Sigmoid colon (tissue), 7 donors: ENCODE measurements around the gene CLEC20A. TPM values are rescaled to one million over a fixed set of nuclear protein-coding genes. Genes with fewer than 3 reads are reported as not detected.

Experiments used
- DNase-seq: peaks from one replicate; pipeline ENCODE4 v3.0.0-alpha.2; 2019
- H3K27ac ChIP-seq, 4 donors: fragments of 200-600 bp; sonication (generic); one replicate each; pipeline ENCODE4 v1.5.1; 2016 to 2019; ENCODE audit warnings: mild to moderate bottlenecking in 1 of 4
- H3K27me3 ChIP-seq, 3 donors: fragments of 200-600 bp; sonication (generic); one replicate each; pipeline ENCODE4 v1.5.1; 2019; ENCODE audit warnings: mild to moderate bottlenecking in 1 of 3
- H3K36me3 ChIP-seq, 4 donors: fragments of 200-600 bp; sonication (generic); one replicate each; pipeline ENCODE4 v1.5.1; 2016 to 2019
- H3K4me1 ChIP-seq, 4 donors: fragments of 200-600 bp; sonication (generic); one replicate each; pipeline ENCODE4 v1.5.1; 2017 to 2019
- H3K4me3 ChIP-seq, 4 donors: fragments of 200-600 bp; sonication (generic); one replicate each; pipeline ENCODE4 v1.5.1; 2017 to 2019; ENCODE audit warnings: mild to moderate bottlenecking in 2 of 4, moderate library complexity in 1 of 4
- H3K9me3 ChIP-seq, 4 donors: fragments of 200-600 bp in 3 of 4; sonication (generic) in 3 of 4; one replicate each; pipeline versions ENCODE4 v1.5.1 to v1.6.1; 2013 to 2019
- EP300 ChIP-seq, 4 donors: sonication (generic); formaldehyde crosslinking; IDR thresholded peaks; one replicate each; pipeline ENCODE4 v1.6.1; 2017; ENCODE audit warnings: antibody characterized with exemption in 4 of 4
- POLR2A ChIP-seq, 2 donors: fragments of 450-650 bp; IDR thresholded peaks; one replicate each; pipeline ENCODE4 v1.6.1; 2016; ENCODE audit warnings: antibody characterized with exemption in 2 of 2, mild to moderate bottlenecking in 2 of 2, moderate library complexity in 2 of 2
- POLR2AphosphoS5 ChIP-seq, 4 donors: sonication (generic); formaldehyde crosslinking; IDR thresholded peaks; one replicate each; pipeline ENCODE4 v1.6.1; 2017; ENCODE audit warnings: antibody characterized with exemption in 4 of 4
- WGBS, 2 donors: extraction: QIAGEN DNeasy Blood & Tissue Kit; methylation state at CpG; one replicate each; pipeline ENCODE4 v1.1.7; 2013; 5-methylcytosine and 5-hydroxymethylcytosine counted together
- intact Hi-C: fragments of 100-400 bp; cut with DNase I; formaldehyde crosslinking; loops from one replicate; pipeline ENCODE4 v1.15.1; 2023
- polyA plus RNA-seq, 3 donors: library from polyadenylated mRNA; stranded (reverse); fragments of 200-250 nt; gene quantifications; one replicate each; pipeline ENCODE4 v1.2.3, GENCODE V29; 2013
- total RNA-seq, 4 donors: library from RNA; depleted of rRNA; stranded (reverse); fragments of >200 nt; gene quantifications; one replicate each; pipeline ENCODE4 v1.1.0, GENCODE V29; 2016
- TF ChIP-seq, protein P1 (sequence below), 4 experiments: fragments of 450-650 bp in 3 of 4; fragments of 200-600 bp in 1 of 4; IDR thresholded peaks; one replicate each; pipeline ENCODE4 v1.5.1; 2016 to 2019; ENCODE audit warnings: antibody characterized with exemption in 4 of 4, mild to moderate bottlenecking in 3 of 4, moderate library complexity in 2 of 4
- donor health status: healthy with polysubstance abuse.
- donor health status: Bipolar disorder and iron deficiency.
- donor health status: healthy.

CLEC20A gene
- total and polyA plus RNA-seq, 7 donors, result 1.3 TPM; not detected in 6

DNA sequence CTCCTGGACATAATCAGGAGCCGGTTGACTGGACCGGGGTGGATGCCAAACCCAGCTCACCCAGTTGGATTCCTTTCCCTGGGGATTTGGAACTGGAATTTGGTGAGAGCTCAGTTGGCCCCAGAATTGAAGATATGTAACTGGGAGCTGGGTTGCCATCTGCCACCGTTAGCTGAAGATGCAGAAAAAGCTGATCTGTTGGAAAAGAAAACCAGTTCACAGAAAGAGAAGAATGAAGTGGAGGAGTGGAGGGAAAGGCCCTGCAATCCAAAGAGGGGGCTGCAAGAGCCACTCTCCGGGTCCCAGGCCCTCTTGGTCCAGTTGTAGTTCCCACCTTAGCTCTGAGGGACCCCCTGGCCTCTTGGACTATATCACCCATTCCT lies 32.2 kb upstream of the CLEC20A start:
- Histone ChIP-seq H3K27ac (no peak overlapping the region), H3K36me3 (no peaks in the 10 kb centered on the region), H3K9me3 (no peaks in the 10 kb centered on the region), H3K4me1 (peaks cover 0 to 11% (median 10%) of the 10 kb centered on the region in 4 donors), H3K27me3 (no peaks in the 10 kb centered on the region), H3K4me3 (no peak overlapping the region)
- DNase-seq, result no peak
- no peak for TF ChIP-seq EP300 (IDR thresholded peaks at IDR 0.05)
- no peak for TF ChIP-seq POLR2A (IDR thresholded peaks at IDR 0.05)
- TF ChIP-seq POLR2AphosphoS5 (IDR thresholded peaks at IDR 0.05), result no peak
- TF ChIP-seq, protein P1, sequence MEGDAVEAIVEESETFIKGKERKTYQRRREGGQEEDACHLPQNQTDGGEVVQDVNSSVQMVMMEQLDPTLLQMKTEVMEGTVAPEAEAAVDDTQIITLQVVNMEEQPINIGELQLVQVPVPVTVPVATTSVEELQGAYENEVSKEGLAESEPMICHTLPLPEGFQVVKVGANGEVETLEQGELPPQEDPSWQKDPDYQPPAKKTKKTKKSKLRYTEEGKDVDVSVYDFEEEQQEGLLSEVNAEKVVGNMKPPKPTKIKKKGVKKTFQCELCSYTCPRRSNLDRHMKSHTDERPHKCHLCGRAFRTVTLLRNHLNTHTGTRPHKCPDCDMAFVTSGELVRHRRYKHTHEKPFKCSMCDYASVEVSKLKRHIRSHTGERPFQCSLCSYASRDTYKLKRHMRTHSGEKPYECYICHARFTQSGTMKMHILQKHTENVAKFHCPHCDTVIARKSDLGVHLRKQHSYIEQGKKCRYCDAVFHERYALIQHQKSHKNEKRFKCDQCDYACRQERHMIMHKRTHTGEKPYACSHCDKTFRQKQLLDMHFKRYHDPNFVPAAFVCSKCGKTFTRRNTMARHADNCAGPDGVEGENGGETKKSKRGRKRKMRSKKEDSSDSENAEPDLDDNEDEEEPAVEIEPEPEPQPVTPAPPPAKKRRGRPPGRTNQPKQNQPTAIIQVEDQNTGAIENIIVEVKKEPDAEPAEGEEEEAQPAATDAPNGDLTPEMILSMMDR (IDR thresholded peaks at IDR 0.05), result no peak
- intact Hi-C loops, result no loop called here
- WGBS, 2 donors, result 86 to 87% methylated on average over 4 of the region's 4 CpGs

DNA sequence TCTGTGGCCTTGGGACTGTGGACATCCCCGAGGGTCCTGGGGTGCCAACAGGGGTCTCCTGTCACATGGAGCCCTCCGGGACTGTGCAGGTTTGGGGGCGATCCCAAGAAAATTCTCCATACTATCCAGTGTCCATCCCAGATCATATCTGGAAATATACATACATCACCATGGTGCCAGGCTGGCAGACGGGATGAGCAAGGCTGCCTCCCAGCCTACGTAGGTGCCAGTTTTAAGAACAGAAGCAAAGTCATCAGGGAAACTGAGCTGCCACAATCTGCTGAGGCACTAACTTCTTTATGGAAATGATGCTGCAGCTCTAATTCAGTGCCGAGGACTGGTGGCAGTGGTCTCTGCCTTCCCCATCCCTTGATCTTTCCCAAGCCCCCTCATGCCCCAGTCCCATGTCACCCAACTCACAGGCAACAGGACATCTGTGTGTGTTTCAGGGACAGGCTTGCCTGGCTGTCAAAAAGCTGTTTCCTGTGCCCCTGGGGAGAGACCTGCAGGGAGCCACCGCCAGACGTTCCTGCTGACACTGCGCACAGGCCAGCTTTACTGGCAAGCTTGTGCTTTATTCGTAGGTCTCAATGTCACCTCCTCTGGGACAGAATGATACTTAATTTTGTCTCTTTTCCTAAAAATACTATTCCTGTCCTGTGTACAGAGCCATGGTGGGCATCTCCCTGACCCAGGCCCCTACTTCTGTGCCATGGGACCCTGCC lies 31.6 kb upstream of the CLEC20A start:
- peaks cover 0 to 11% (median 10%) of the 10 kb centered on the region in 4 donors for H3K4me1 ChIP-seq
- H3K27ac ChIP-seq, result no peak overlapping the region
- no peaks in the 10 kb centered on the region for H3K9me3 ChIP-seq
- TF ChIP-seq EP300 (IDR thresholded peaks at IDR 0.05), result no peak
- no peak for TF ChIP-seq POLR2AphosphoS5 (IDR thresholded peaks at IDR 0.05)
- no peak for TF ChIP-seq POLR2A (IDR thresholded peaks at IDR 0.05)
- TF ChIP-seq, protein P1 (IDR thresholded peaks at IDR 0.05), result no peak
- no peaks in the 10 kb centered on the region for H3K27me3 ChIP-seq
- 89 to 90% methylated on average over 10 of the region's 10 CpGs for WGBS, 2 donors
- intact Hi-C loops, result no loop called here
- no peak overlapping the region for H3K4me3 ChIP-seq
- peak; percentile 45 for DNase-seq
- H3K36me3 ChIP-seq, result no peaks in the 10 kb centered on the region

DNA sequence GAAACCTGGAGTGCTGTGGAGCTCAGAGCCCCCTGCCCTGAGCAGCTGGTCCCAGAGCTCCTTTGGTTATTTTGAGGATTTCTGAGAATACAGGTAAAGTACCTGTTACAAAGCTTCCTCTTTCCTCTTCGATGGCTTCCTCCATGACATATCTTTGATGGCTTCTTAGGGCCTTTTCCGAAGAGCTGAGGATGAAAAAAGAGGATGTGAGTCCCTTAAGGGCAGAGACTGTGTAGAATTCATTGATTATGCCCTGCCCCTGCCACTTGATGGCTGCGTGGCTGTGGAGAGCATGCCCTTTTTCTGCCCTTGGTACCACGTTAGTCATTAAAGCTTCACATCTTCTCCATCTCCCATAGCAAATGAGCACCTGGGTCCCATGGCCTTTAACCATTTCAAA lies 30.4 kb upstream of the CLEC20A start:
- Histone ChIP-seq H3K27me3 (no peaks in the 10 kb centered on the region), H3K4me1 (peaks cover 0 to 6% (median 5%) of the 10 kb centered on the region in 4 donors), H3K27ac (no peak overlapping the region), H3K4me3 (no peak overlapping the region), H3K9me3 (no peaks in the 10 kb centered on the region), H3K36me3 (no peaks in the 10 kb centered on the region)
- intact Hi-C loops, result no loop called here
- 88 to 89% methylated on average over 4 of the region's 4 CpGs for WGBS, 2 donors
- no peak for TF ChIP-seq POLR2AphosphoS5 (IDR thresholded peaks at IDR 0.05)
- DNase-seq, result no peak

DNA sequence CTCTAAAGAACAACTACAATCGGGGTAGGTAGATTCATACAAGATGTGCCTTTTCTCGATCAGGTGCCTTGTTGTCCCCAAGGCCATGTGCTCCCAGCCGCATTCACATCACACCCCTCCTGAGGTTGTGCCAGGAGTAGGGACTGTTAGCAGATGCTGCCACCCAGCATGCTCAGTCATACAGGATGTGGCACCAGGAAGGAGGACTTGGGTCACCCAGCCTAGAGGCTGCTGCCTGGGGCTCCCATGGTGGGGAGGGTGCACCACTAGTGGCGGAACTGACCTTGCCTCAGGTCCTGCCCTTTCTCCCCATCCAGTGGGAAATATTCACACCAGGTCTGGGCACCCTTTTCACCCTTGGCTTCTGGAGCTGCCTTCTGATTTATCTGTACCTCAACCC lies 24.5 kb upstream of the CLEC20A start:
- Histone ChIP-seq H3K9me3 (no peaks in the 10 kb centered on the region), H3K36me3 (no peaks in the 10 kb centered on the region), H3K27ac (no peak overlapping the region), H3K4me1 (no peaks in the 10 kb centered on the region), H3K27me3 (no peaks in the 10 kb centered on the region), H3K4me3 (no peak overlapping the region)
- TF ChIP-seq POLR2AphosphoS5 (IDR thresholded peaks at IDR 0.05), result no peak
- no peak for TF ChIP-seq EP300 (IDR thresholded peaks at IDR 0.05)
- TF ChIP-seq, protein P1 (IDR thresholded peaks at IDR 0.05), result no peak
- no peak for TF ChIP-seq POLR2A (IDR thresholded peaks at IDR 0.05)
- WGBS, 2 donors, result 96 to 97% methylated on average over 4 of the region's 4 CpGs
- intact Hi-C loops, result no loop called here
- DNase-seq, result peak; percentile 35

DNA sequence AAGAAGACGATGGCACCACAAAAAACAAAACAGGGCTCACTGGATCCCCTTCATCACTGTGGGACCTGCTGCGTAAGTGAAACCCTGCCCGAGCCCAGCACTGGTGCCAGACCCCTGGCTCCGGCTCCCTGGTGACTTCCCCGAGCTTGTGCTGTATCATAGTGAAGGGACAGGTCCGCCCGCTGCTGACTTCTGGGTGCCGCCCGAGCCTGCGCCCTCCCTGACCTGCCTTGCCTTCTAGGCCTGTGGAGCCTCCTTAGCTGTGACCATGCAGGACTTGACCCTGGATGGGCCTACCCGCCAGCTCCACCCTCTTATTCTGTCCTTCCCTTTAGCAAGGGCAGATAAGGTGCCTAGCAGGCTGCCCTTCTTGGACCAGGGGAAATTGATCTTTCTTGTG lies 24.0 kb upstream of the CLEC20A start:
- TF ChIP-seq POLR2A (IDR thresholded peaks at IDR 0.05) (no peak), POLR2AphosphoS5 (IDR thresholded peaks at IDR 0.05) (no peak), EP300 (IDR thresholded peaks at IDR 0.05) (no peak)
- TF ChIP-seq, protein P1 (IDR thresholded peaks at IDR 0.05), result no peak
- peak; percentile 36 for DNase-seq
- Histone ChIP-seq H3K4me1 (no peaks in the 10 kb centered on the region), H3K36me3 (no peaks in the 10 kb centered on the region), H3K4me3 (no peak overlapping the region), H3K9me3 (no peaks in the 10 kb centered on the region), H3K27ac (no peak overlapping the region), H3K27me3 (no peaks in the 10 kb centered on the region)
- intact Hi-C loops, result no loop called here
- WGBS, 2 donors, result 96% methylated on average over 11 of the region's 11 CpGs
